ENCODE data around the gene SLC35G3. TPM values are rescaled to one million over a fixed set of nuclear protein-coding genes. Genes with fewer than 3 reads are reported as not detected.

SLC35G3 gene
- polyA plus RNA-seq, 1 of the 3 experiments (the other 2 are of a cell fraction): not detected

DNA sequence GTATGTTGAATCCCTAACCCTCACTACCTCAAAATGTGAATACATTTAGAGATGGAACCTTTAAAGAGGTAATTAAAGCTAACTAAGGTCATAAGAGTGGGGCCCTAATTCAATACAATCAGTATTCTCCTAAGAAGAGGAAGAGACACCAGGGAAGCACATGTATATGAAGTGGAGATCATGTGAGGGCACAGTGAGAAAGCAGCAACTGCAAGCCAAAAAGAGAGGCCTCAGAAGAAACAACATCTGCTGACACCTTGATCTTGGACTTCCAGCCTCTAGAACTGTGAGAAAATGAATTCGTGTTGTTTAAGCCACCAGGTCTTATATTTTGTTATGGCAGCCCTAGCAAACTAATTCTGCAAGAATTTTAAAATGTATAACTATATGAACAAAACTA, 35.4 kb upstream of the SLC35G3 start:
- H2AFZ ChIP-seq (ENCODE audit: low read depth): no peak overlapping the region
- peaks cover 40% of the 10 kb centered on the region; the same call in 1 of the 2 replicates for H3K27me3 ChIP-seq (ENCODE audit: insufficient read depth)
- no peaks in the 10 kb centered on the region for H3F3A ChIP-seq (replicated peaks; ENCODE audit: insufficient read depth)
- no peaks in the 10 kb centered on the region for H3K79me2 ChIP-seq (ENCODE audit: insufficient read depth)
- no peaks in the 10 kb centered on the region for H4K20me1 ChIP-seq (ENCODE audit: insufficient read depth)
- H3K36me3 ChIP-seq (replicated peaks in 1 of 2; ENCODE audit: control insufficient read depth in 1 of 2, insufficient read depth in 2 of 2, low read length in 1 of 2): no peaks in the 10 kb centered on the region
- CTCF ChIA-PET: no interaction called here
- no peak overlapping the region for H3K4me3 ChIP-seq (ENCODE audit: low read depth in 2 of 2, low read length in 1 of 2)
- no peak overlapping the region for H3K4me2 ChIP-seq
- no peaks in the 10 kb centered on the region for H3K9me2 ChIP-seq
- TF ChIP-seq TCF12 (IDR thresholded peaks at IDR 0.05): no peak
- TF ChIP-seq, protein P1, sequence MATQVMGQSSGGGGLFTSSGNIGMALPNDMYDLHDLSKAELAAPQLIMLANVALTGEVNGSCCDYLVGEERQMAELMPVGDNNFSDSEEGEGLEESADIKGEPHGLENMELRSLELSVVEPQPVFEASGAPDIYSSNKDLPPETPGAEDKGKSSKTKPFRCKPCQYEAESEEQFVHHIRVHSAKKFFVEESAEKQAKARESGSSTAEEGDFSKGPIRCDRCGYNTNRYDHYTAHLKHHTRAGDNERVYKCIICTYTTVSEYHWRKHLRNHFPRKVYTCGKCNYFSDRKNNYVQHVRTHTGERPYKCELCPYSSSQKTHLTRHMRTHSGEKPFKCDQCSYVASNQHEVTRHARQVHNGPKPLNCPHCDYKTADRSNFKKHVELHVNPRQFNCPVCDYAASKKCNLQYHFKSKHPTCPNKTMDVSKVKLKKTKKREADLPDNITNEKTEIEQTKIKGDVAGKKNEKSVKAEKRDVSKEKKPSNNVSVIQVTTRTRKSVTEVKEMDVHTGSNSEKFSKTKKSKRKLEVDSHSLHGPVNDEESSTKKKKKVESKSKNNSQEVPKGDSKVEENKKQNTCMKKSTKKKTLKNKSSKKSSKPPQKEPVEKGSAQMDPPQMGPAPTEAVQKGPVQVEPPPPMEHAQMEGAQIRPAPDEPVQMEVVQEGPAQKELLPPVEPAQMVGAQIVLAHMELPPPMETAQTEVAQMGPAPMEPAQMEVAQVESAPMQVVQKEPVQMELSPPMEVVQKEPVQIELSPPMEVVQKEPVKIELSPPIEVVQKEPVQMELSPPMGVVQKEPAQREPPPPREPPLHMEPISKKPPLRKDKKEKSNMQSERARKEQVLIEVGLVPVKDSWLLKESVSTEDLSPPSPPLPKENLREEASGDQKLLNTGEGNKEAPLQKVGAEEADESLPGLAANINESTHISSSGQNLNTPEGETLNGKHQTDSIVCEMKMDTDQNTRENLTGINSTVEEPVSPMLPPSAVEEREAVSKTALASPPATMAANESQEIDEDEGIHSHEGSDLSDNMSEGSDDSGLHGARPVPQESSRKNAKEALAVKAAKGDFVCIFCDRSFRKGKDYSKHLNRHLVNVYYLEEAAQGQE (IDR thresholded peaks at IDR 0.05; ENCODE audit: low read depth, low read length): no peak
- no peak for DNase-seq
- H3K27ac ChIP-seq (ENCODE audit: low read depth in 2 of 2, low read length in 1 of 2): no peak overlapping the region
- no peaks in the 10 kb centered on the region for H3K9me3 ChIP-seq
- no peaks in the 10 kb centered on the region for H3K4me1 ChIP-seq (ENCODE audit: control insufficient read depth in 1 of 2, insufficient read depth in 2 of 2, low read depth in 1 of 2, low read length in 1 of 2)
- POLR2A ChIA-PET: no interaction called here
- no peak overlapping the region for H3K9ac ChIP-seq
- WGBS (ENCODE audit: low lambda C conversion rate): 0% methylated on average over 1 of the region's 1 CpG

DNA sequence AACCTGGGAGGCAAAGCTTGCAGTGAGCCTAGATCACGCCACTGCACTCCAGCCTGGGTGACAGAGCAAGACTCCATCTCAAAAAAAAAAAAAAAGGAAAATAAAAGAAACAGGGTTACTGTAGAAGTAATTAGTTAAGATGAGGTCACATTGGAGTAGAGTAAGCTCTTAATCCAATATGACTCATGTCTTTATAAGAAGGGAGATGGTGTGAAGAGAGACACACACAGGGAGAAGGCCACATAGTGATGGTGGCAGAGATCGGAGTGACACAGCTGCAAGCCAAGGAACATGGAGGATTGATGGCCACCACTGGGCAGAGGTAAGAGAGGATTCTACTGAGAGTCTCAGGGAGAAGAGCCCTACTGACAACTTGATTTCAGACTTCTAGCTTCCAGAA, 33.4 kb upstream of the SLC35G3 start:
- no peaks in the 10 kb centered on the region for H4K20me1 ChIP-seq (ENCODE audit: insufficient read depth)
- WGBS (ENCODE audit: low lambda C conversion rate): 19% methylated on average over 2 of the region's 2 CpGs
- no peak for DNase-seq
- H3K27me3 ChIP-seq (ENCODE audit: insufficient read depth): peaks cover 33% of the 10 kb centered on the region; the same call in 1 of the 2 replicates
- H3K9me2 ChIP-seq: no peaks in the 10 kb centered on the region
- TF ChIP-seq NRF1 (IDR thresholded peaks at IDR 0.05; ENCODE audit: low read depth, low read length) (no peak), POLR2AphosphoS5 (IDR thresholded peaks at IDR 0.05; ENCODE audit: low read depth, low read length) (no peak), SIN3A (IDR thresholded peaks at IDR 0.05; ENCODE audit: borderline replicate concordance, low read depth, low read length) (no peak), SMC3 (IDR thresholded peaks at IDR 0.05; ENCODE audit: low read depth, low read length) (no peak), GABPA (IDR thresholded peaks at IDR 0.05; ENCODE audit: low read depth) (no peak)
- no peaks in the 10 kb centered on the region for H3K36me3 ChIP-seq (replicated peaks in 1 of 2; ENCODE audit: control insufficient read depth in 1 of 2, insufficient read depth in 2 of 2, low read length in 1 of 2)
- no peak overlapping the region for H2AFZ ChIP-seq (ENCODE audit: low read depth)
- no peak overlapping the region for H3K4me3 ChIP-seq (ENCODE audit: low read depth in 2 of 2, low read length in 1 of 2)
- H3K79me2 ChIP-seq (ENCODE audit: insufficient read depth): no peaks in the 10 kb centered on the region
- CTCF ChIA-PET: no interaction called here
- POLR2A ChIA-PET: no interaction called here
- H3K4me2 ChIP-seq: no peak overlapping the region
- H3F3A ChIP-seq (replicated peaks; ENCODE audit: insufficient read depth): no peaks in the 10 kb centered on the region
- H3K9me3 ChIP-seq: no peaks in the 10 kb centered on the region
- H3K4me1 ChIP-seq (ENCODE audit: control insufficient read depth in 1 of 2, insufficient read depth in 2 of 2, low read depth in 1 of 2, low read length in 1 of 2): no peaks in the 10 kb centered on the region
- H3K9ac ChIP-seq: no peak overlapping the region
- H3K27ac ChIP-seq (ENCODE audit: low read depth in 2 of 2, low read length in 1 of 2): no peak overlapping the region

DNA sequence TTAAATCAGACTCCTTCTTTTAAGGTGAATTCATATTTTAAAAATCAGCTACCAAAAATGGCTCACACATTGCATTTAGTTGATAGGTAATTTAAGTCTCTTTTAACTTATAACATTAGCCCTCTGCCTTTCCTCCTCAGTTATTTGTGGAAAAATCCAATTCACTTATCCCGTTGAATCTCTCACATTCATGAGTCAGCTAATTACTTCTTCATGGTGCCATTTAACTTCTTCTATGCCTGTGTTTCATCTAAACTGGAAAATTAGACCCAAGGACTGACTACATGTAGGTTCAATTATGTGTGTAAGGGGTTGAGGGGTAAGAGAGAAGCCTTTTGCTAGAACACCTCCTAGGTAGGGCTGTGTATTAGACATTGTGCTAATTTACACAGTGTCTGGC, 30.2 kb upstream of the SLC35G3 start:
- H3K9me3 ChIP-seq: no peaks in the 10 kb centered on the region
- 6% methylated on average over 1 of the region's 1 CpG for WGBS (ENCODE audit: low lambda C conversion rate)

More for the DNA sequence above, 30.2 kb upstream of the SLC35G3 start:
- no peak for DNase-seq
- no peak overlapping the region for H2AFZ ChIP-seq (ENCODE audit: low read depth)
- CTCF ChIA-PET: no interaction called here
- H3K4me3 ChIP-seq (ENCODE audit: low read depth in 2 of 2, low read length in 1 of 2): no peak overlapping the region
- no peak overlapping the region for H3K4me2 ChIP-seq
- H3K9me2 ChIP-seq: no peaks in the 10 kb centered on the region
- H3K36me3 ChIP-seq (replicated peaks in 1 of 2; ENCODE audit: control insufficient read depth in 1 of 2, insufficient read depth in 2 of 2, low read length in 1 of 2): no peaks in the 10 kb centered on the region
- no peak for TF ChIP-seq RFX5 (IDR thresholded peaks at IDR 0.05; ENCODE audit: low read length)
- TF ChIP-seq GATA2 (CRISPR knock-in tag; IDR thresholded peaks at IDR 0.05): no peak
- TF ChIP-seq, protein P2, sequence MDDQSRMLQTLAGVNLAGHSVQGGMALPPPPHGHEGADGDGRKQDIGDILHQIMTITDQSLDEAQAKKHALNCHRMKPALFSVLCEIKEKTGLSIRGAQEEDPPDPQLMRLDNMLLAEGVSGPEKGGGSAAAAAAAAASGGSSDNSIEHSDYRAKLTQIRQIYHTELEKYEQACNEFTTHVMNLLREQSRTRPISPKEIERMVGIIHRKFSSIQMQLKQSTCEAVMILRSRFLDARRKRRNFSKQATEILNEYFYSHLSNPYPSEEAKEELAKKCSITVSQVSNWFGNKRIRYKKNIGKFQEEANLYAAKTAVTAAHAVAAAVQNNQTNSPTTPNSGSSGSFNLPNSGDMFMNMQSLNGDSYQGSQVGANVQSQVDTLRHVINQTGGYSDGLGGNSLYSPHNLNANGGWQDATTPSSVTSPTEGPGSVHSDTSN (IDR thresholded peaks at IDR 0.05): no peak
- H3K4me1 ChIP-seq (ENCODE audit: control insufficient read depth in 1 of 2, insufficient read depth in 2 of 2, low read depth in 1 of 2, low read length in 1 of 2): no peaks in the 10 kb centered on the region
- no peaks in the 10 kb centered on the region for H4K20me1 ChIP-seq (ENCODE audit: insufficient read depth)
- no peaks in the 10 kb centered on the region for H3F3A ChIP-seq (replicated peaks; ENCODE audit: insufficient read depth)
- POLR2A ChIA-PET: no interaction called here
- peaks cover 45% of the 10 kb centered on the region for H3K27me3 ChIP-seq (ENCODE audit: insufficient read depth)
- no peak overlapping the region for H3K27ac ChIP-seq (ENCODE audit: low read depth in 2 of 2, low read length in 1 of 2)
- no peaks in the 10 kb centered on the region for H3K79me2 ChIP-seq (ENCODE audit: insufficient read depth)
- no peak overlapping the region for H3K9ac ChIP-seq
